DOHH2 (cell line): ENCODE measurements around the gene RBPMS2.

Experiments
- H3F3A ChIP-seq: fragments of 200-600 bp; sonication (generic), shearing (Covaris generic); 2 replicates; pipeline ENCODE4 v1.6.0; 2016; ENCODE audit warnings: antibody characterized with exemption, mild to moderate bottlenecking; ENCODE audit not compliant: control insufficient read depth, insufficient read depth
- H3K27ac ChIP-seq: fragments of 200-600 bp; sonication (generic); 2 replicates; pipeline ENCODE4 v1.5.1; 2014; ENCODE audit warnings: low read depth, mild to moderate bottlenecking, low read length, moderate library complexity
- H3K27me3 ChIP-seq: fragments of 200-600 bp; sonication (generic); 2 replicates; pipeline ENCODE4 v1.6.1; 2014; ENCODE audit warnings: mild to moderate bottlenecking, low read length, mixed read lengths; ENCODE audit not compliant: control insufficient read depth
- H3K36me3 ChIP-seq: fragments of 200-600 bp; sonication (generic); 2 replicates; pipeline ENCODE4 v1.6.1; 2014; ENCODE audit warnings: mild to moderate bottlenecking, low read length, moderate library complexity, mixed read lengths; ENCODE audit not compliant: control insufficient read depth
- H3K4me1 ChIP-seq: fragments of 200-600 bp; sonication (generic); 2 replicates; pipeline ENCODE4 v1.6.1; 2014; ENCODE audit warnings: mild to moderate bottlenecking, low read length, mixed read lengths; ENCODE audit not compliant: control insufficient read depth
- H3K4me2 ChIP-seq: fragments of 200-600 bp; sonication (generic); 2 replicates; pipeline ENCODE4 v1.6.0; 2014; ENCODE audit warnings: mild to moderate bottlenecking, low read length, moderate library complexity
- H3K4me3 ChIP-seq: fragments of 200-600 bp; sonication (generic); 2 replicates; pipeline ENCODE4 v1.5.1; 2014; ENCODE audit warnings: mild to moderate bottlenecking, low read length, mixed read lengths
- H3K79me2 ChIP-seq: fragments of 200-600 bp; sonication (generic); 2 replicates; pipeline ENCODE4 v1.6.1; 2014; ENCODE audit warnings: mild to moderate bottlenecking, low read length, mixed read lengths; ENCODE audit not compliant: control insufficient read depth
- H3K9me2 ChIP-seq: fragments of 200-600 bp; sonication (generic); replicated peaks from 2 replicates; pipeline ENCODE4 v1.6.1; 2014; ENCODE audit warnings: mild to moderate bottlenecking, low read length, mixed read lengths; ENCODE audit not compliant: control insufficient read depth
- H3K9me3 ChIP-seq: fragments of 200-600 bp; sonication (generic); 2 replicates; pipeline ENCODE4 v1.6.1; 2014; ENCODE audit warnings: antibody characterized with exemption, low read length, mixed read lengths; ENCODE audit not compliant: control insufficient read depth, insufficient read depth
- H4K20me1 ChIP-seq: fragments of 200-600 bp; sonication (generic); 2 replicates; pipeline ENCODE4 v1.6.0; 2014; ENCODE audit warnings: low read depth, mild to moderate bottlenecking, antibody characterized with exemption, low read length, moderate library complexity; ENCODE audit not compliant: control insufficient read depth, insufficient read depth
- EZH2phosphoT487 ChIP-seq: fragments of 200-600 bp; sonication (generic); IDR thresholded peaks from 2 replicates; pipeline ENCODE4 v1.6.1; 2017; ENCODE audit warnings: borderline replicate concordance, mild to moderate bottlenecking, antibody characterized with exemption, low read length, moderate library complexity, mixed read lengths
- TF ChIP-seq, protein P1 (sequence below): fragments of 200-600 bp; sonication (generic); IDR thresholded peaks from one replicate; pipeline ENCODE4 v1.5.1; 2014; ENCODE audit warnings: antibody characterized with exemption, mild to moderate bottlenecking, low read depth, low read length; ENCODE audit not compliant: poor library complexity, severe bottlenecking

RBPMS2 gene

GRCh38 chr15:64749167-64749566 lies 26.2 kb downstream of the RBPMS2 start:
- Histone ChIP-seq H4K20me1 (0 out of 2 replicates have a peak, but pooled peaks cover 4% of the 10 kb centered on the region), H3K79me2 (no peaks in the 10 kb centered on the region), H3K9me3 (no peaks in the 10 kb centered on the region), H3K27me3 (peaks cover 56% of the 10 kb centered on the region), H3K9me2 (no peaks in the 10 kb centered on the region), H3K27ac (no peak overlapping the region), H3K4me3 (no peak overlapping the region), H3F3A (no peaks in the 10 kb centered on the region), H3K4me1 (peaks cover 10% of the 10 kb centered on the region), H3K36me3 (no peaks in the 10 kb centered on the region), H3K4me2 (no peak overlapping the region)
- TF ChIP-seq EZH2phosphoT487: no peak
- TF ChIP-seq, protein P1, sequence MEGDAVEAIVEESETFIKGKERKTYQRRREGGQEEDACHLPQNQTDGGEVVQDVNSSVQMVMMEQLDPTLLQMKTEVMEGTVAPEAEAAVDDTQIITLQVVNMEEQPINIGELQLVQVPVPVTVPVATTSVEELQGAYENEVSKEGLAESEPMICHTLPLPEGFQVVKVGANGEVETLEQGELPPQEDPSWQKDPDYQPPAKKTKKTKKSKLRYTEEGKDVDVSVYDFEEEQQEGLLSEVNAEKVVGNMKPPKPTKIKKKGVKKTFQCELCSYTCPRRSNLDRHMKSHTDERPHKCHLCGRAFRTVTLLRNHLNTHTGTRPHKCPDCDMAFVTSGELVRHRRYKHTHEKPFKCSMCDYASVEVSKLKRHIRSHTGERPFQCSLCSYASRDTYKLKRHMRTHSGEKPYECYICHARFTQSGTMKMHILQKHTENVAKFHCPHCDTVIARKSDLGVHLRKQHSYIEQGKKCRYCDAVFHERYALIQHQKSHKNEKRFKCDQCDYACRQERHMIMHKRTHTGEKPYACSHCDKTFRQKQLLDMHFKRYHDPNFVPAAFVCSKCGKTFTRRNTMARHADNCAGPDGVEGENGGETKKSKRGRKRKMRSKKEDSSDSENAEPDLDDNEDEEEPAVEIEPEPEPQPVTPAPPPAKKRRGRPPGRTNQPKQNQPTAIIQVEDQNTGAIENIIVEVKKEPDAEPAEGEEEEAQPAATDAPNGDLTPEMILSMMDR: no peak

DNA sequence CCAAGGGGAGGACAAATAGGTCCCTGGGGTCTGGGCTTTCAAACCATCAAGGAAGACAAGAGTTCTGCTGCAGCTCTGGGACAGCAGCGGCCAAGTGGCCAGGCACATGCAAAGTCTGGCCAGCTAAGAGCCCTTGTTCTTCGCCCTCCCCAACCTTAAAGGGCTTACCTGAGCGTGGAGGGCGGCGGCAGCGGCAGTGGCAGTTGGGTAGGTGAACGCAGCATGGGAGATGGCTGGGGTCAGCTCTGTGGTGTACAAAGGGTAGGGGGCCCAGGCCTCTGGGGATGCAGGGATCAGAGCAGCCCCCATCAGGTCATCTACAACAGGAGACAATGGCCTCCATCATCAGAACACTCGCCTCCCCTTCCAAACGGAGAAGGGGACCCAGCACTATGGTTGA lies 27.1 kb downstream of the RBPMS2 start:
- Histone ChIP-seq H3K79me2 (no peaks in the 10 kb centered on the region), H3K9me2 (no peaks in the 10 kb centered on the region), H3K9me3 (no peaks in the 10 kb centered on the region), H4K20me1 (no peaks in the 10 kb centered on the region), H3K27me3 (peaks cover 49% of the 10 kb centered on the region), H3K36me3 (no peaks in the 10 kb centered on the region), H3K4me2 (no peak overlapping the region), H3K4me3 (no peak overlapping the region), H3F3A (no peaks in the 10 kb centered on the region), H3K27ac (no peak overlapping the region), H3K4me1 (peaks cover 1% of the 10 kb centered on the region)
- no peak for TF ChIP-seq EZH2phosphoT487
- TF ChIP-seq, protein P1: no peak

GRCh38 chr15:64747578-64747977 lies 27.8 kb downstream of the RBPMS2 start:
- Histone ChIP-seq H3K36me3 (no peaks in the 10 kb centered on the region), H3K79me2 (no peaks in the 10 kb centered on the region), H3K27ac (no peak overlapping the region), H3K4me2 (no peak overlapping the region), H3K27me3 (peaks cover 42% of the 10 kb centered on the region), H3K4me1 (no peaks in the 10 kb centered on the region), H3F3A (no peaks in the 10 kb centered on the region), H3K9me3 (no peaks in the 10 kb centered on the region), H3K4me3 (no peak overlapping the region), H4K20me1 (no peaks in the 10 kb centered on the region), H3K9me2 (no peaks in the 10 kb centered on the region)
- TF ChIP-seq EZH2phosphoT487: no peak
- TF ChIP-seq, protein P1: no peak

DNA sequence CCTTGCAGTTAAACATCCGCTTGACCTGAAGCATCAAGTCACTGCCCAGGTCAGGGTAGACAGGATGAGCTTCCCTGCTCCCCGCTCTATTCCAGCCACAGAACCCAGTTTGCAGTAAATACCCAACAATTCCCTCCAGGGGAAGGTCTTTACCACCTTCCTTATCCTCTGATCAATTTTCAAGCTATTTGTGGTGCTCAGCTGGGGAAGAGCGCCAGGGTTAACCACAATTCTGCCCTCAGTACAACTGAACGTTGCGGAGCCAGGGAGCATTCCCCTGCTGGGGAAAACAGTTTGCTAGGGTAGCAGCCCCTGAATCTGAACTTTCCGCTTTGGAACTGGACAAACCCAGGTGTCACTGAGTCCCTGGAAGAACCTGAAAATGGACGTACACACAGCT lies 28.5 kb downstream of the RBPMS2 start:
- Histone ChIP-seq H3K4me2 (no peak overlapping the region), H3K36me3 (no peaks in the 10 kb centered on the region), H3K79me2 (no peaks in the 10 kb centered on the region), H3F3A (no peaks in the 10 kb centered on the region), H3K4me3 (no peak overlapping the region), H3K27me3 (peaks cover 35% of the 10 kb centered on the region), H4K20me1 (no peaks in the 10 kb centered on the region), H3K4me1 (no peaks in the 10 kb centered on the region), H3K27ac (no peak overlapping the region), H3K9me2 (no peaks in the 10 kb centered on the region), H3K9me3 (no peaks in the 10 kb centered on the region)
- TF ChIP-seq EZH2phosphoT487: no peak
- TF ChIP-seq, protein P1: no peak
